HEK293T (cell line): Measurements from ENCODE around the gene TMEM248.

Experiments
- BHLHE40 ChIP-seq: fragments of 450-650 bp; IDR thresholded peaks from 2 replicates; pipeline ENCODE4 v1.6.1; 2016; ENCODE audit warnings: mild to moderate bottlenecking, moderate library complexity, borderline replicate concordance
- FOXA1 ChIP-seq: fragments of 450-650 bp; IDR thresholded peaks from 2 replicates; pipeline ENCODE4 v1.6.1; 2016; ENCODE audit warnings: mild to moderate bottlenecking
- FOXK2 ChIP-seq: fragments of 450-650 bp; IDR thresholded peaks from 2 replicates; pipeline ENCODE4 v1.6.1; 2016; ENCODE audit warnings: mild to moderate bottlenecking
- NFRKB ChIP-seq: fragments of 450-650 bp; IDR thresholded peaks from 2 replicates; pipeline ENCODE4 v1.6.1; 2016; ENCODE audit warnings: mild to moderate bottlenecking, moderate library complexity
- SUZ12 ChIP-seq: fragments of 450-650 bp; IDR thresholded peaks from 2 replicates; pipeline ENCODE4 v1.6.1; 2016; ENCODE audit warnings: mild to moderate bottlenecking
- ZNF384 ChIP-seq: fragments of 450-650 bp; IDR thresholded peaks from 2 replicates; pipeline ENCODE4 v1.6.1; 2016

GRCh38 chr7:66905278-66905677, 15.7 kb upstream of the TMEM248 start:
- TF ChIP-seq FOXK2 (no peak), FOXA1 (no peak), SUZ12 (no peak), BHLHE40 (no peak), NFRKB (no peak), ZNF384 (no peak)
